GM19455 (cell line): ENCODE results near the gene CACNG6.

Experiments
- ATAC-seq: cut with Tn5 transposase; IDR thresholded peaks from one replicate; pipeline ENCODE4 v1.9.1; 2021; ENCODE audit not compliant: unreplicated experiment

CACNG6 gene

DNA sequence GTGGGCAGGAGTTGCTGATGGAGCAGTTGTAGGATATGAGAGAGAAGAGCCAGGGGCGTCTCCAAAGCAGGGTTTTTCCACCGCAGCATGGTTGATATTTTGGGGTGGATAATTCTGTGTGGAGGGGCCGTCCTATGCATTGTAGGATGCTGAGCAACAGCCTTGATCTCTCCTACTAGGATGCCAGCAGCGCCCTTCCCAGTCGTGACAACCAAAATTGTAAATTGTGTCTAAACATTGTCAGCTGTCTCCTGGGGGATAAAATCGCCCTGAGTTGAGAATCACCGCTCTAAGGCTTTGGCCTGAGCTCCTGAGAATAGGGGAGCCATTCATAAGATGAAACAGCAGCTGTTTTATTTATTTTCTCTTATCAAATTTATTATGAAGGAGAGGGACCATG is 24.5 kb upstream of the CACNG6 start:
- ATAC-seq = no peak

DNA sequence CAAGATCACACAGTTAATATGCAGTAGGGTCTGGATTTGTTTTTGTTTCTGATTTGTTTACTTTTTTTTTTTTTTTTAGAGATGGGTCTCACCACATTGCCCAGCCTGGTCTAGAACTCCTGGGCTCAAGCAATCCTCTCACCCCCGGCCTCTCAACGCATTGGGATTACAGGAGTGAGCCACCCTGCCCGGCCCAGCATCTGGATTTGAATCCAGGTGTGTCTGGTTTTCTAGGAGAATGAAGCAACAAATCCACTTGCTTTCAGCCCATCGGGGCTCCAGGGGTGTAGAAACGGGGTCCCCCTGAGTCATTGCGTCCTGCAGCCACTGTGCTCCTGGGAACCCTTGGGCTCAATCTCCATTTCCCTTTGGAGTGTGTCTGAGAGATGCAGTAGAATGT is 22.1 kb upstream of the CACNG6 start:
- ATAC-seq = no peak

DNA sequence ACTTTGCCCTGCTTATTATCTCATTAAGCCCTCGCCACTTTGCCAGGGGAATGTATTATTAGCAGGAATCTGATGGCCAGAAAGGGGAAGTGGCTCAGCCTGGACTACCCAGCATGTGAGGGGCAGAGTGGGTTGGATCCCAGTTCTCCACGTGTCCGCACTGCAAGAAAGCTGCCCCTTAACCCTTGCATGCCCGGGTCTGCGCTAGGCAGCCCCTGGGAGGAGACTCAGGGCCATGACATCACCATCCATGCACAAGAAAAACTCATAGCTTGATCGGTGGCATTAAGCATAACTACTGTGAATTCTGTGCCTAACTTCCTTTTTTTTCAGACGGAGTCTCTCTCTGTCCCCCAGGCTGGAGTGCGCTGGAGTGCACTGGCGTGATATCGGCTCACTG is 19.8 kb upstream of the CACNG6 start:
- ATAC-seq = no peak

DNA sequence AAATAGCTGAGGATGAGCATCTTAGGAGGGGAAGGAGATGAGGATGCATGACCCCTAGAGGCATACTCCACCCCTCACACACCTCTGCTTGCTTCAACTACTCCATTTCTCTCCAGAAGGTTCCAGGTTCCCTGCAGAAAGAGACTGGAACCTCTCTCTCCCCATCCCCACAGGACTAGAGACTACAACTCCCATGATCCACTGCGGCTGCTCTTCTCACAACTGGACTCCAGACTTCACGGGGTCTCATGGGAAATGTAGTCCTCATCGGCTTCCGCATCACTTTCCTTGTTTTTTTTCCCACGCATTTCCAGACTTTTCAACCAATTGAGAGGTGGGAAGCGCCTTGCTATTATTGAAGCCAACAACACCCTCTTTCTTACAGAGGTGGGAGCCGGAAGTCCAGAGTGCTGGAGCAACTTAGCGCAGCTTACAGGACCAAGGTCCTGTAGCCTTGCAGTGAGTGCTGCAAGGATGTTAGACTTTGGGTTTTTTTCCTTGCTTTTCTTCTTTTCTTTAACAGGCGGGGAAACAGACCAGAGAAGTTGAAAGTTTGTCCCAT is 13.9 kb upstream of the CACNG6 start:
- ATAC-seq = no peak

DNA sequence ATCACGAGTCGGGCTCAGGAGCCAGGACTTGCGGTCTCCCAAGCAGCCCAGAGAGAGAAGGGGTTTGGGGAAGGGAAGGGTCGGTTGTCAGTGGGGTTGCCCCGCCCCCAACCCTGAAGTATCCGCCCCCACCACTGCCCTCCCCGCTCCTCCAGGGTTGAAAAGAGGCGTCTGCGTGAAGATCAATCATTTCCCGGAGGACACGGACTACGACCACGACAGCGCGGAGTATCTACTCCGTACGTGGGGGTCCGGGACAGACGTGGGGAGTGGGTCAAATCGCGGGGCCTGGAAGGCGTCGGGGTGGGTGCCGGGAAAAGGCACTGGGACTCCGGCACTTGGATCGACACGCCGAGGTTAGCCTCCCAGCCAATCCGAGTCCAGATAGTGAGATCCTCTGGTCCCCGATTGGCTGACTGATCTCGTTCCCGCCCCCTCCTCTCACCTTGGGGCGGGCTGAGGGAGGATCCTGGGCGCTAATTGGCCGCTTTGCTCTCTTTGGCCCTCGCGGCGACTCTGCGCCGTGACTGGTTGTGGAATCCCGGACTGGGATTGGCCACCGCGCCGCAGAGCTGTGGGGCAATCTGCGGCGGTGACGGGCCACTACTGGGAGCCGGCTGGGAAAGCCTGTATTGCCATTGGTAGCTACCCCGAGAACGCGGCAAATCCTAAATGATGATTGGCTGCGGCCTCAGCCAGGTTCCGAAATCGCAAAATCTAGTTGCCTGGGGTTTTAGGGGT is 13.3 kb upstream of the CACNG6 start:
- no peak for ATAC-seq

DNA sequence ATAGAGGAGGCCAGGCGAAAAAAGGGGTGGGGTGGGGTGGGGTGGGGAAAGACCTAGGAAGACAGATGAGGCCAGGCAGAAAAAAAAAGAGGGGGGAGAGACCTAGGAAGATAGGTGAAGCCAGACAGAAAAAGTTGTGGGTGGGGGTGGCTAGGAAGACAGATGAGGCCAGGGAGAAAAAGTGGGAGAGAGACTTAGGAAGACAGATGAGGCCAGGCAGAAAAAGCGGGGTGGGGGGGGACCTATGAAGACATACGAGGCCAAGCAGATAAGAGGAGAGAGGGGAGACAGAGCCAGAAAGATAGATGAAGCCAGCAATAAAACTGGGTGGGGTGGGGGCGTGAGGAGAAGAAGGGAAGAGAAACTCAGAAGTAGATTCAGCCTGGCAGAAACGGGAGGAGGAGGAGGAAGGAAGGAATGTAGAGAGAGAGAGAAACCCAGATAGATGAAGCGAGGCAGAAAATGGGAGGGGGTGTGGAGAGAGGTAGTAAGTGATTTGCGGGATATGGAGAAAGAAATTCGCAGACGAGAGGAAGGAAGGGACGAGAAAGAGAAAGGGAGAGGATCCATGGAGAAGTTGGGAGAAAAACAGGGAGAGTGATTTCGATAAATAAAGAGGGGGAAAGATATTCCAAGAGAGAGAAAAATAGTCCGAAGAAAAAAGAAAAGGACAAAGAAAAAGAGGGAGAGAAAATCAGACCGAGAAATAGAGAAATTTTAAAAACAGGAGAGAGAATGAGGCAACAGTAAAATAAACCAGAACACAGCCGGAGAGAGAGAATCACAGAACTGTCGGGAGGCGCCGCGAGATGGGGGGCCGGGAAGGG is 12.2 kb upstream of the CACNG6 start:
- ATAC-seq = no peak

DNA sequence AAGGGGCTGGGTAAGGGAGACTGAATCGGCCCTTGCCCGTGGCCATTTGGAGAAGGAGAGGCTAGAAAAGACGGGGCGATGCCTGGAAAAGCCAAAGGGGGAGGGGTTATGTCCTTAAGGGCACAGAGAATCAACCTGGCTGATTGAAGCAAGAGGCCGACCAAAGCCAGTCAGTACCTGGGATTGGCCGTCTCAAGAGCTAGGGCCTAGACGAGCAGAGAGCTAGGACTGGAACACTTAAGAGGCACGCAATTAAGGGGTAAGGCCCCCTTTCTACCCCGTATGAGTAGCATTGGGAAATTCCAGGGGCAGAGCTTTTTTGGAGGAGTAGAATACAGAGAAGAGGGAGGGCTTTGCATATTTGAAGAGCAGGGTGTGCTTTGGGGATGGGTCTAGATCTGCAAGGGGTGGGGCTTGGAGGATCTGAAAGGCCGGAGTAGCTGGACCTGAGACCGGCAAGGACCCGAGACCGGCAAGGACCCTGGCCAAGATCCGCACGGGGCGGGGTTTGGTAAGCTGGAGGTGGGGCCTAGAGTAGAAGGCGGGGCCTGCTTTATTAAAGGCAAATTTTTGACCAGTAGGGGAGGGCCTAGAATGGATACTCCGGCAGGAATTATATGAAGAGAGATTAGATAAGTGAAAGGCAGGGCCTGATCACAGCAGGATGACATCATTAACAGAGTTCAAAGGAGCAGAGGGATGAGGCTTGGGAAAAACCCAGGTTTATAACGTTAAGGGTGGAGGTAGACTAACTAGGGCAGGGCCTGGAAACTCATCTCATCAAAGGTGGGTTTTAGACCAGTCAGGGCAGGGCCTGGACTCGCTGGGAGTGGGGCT is 10.7 kb upstream of the CACNG6 start:
- no peak for ATAC-seq

DNA sequence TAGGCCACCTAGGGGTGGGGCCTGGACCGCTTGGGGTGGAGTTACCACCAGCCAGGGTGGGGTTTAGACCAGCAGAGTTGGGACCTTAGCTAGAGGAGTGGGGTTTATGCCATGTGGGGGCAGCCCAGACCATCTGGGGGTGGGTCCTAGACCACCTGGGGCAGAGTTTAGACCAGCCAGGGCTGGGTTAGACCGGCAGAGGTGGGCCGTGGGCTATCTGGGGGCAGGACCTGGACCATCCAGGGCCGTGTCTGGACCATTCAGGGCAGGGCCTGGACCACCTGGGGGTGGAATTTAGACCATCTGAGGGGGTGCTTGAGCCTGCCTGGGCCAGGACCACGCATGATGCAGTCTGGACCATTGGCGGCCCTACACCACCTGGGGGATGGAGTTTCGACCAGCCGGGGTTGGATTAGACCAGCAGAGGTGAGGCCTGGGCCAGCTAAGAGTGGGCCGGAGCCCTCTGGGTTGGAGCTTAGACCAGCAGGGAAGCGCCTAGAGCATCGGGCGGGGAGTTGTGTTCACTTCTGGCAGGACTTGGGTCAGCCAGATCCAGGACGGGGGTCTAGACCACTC is 10.0 kb upstream of the CACNG6 start:
- ATAC-seq = no peak

DNA sequence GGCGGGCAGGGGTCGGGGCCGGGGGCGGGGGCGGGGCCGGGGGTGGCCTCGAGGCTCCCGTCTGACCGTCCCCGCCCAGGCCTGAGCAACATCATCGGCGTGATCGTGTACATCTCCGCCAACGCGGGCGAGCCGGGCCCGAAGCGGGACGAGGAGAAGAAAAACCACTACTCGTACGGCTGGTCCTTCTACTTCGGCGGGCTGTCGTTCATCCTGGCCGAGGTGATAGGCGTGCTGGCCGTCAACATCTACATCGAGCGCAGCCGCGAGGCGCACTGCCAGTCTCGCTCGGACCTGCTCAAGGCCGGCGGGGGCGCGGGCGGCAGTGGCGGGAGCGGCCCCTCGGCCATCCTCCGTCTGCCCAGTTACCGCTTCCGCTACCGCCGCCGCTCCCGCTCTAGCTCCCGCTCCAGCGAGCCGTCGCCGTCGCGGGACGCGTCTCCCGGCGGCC is 9.4 kb upstream of the CACNG6 start:
- no peak for ATAC-seq

DNA sequence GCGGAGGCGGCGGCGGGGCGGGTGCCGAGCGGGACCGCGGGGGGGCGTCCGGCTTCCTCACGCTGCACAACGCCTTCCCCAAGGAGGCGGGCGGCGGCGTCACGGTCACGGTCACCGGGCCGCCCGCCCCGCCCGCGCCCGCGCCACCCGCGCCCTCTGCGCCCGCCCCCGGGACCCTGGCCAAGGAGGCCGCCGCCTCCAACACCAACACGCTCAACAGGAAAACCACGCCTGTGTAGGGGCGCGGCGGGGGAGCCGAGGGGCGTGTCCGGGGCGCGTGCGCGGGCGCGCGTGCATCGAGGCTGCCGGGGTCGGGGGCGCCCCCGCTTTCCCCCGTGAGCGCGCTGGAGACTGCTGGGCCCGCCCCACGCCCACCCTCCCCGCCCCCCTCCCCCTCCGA is 8.8 kb upstream of the CACNG6 start:
- no peak for ATAC-seq

DNA sequence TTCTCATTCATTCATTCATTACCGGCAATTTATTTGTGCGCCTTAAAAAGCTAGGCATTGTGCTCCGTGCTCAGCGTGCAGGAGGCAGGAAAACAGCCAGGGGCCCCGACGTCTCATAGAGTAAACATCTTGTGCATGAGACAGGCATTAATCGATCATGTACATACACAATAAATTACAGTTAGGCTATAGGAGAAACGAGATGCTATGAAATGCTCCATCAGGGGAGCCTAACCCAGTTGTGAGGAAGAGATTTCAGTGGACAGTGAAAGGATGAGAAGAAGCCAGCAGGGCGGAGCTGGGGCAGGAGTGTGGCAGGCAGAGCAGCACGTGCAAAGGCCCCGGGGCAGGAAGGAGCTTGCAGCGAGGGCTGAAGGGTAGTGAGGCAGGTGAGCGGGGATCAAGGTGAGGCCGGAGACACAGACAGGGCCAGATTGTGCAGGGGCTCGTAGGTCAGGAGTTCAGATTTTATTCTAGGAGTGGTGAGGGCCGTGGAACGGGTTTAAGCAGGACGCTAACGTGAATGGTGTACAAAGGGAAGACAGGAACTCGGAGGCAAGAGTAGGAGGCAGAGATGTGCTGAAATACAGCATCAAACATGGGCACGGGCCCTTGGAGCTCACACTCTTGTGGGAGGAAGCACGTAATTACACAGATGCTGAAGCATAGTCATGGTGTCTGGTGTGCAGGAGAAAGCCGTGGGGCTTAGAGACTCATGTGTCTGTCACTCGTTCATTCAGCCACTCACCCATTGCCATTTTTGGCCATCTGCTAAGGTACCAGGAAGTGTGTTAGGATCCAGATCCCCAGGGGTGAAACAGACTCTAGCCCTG is 7.8 kb upstream of the CACNG6 start:
- ATAC-seq = no peak

DNA sequence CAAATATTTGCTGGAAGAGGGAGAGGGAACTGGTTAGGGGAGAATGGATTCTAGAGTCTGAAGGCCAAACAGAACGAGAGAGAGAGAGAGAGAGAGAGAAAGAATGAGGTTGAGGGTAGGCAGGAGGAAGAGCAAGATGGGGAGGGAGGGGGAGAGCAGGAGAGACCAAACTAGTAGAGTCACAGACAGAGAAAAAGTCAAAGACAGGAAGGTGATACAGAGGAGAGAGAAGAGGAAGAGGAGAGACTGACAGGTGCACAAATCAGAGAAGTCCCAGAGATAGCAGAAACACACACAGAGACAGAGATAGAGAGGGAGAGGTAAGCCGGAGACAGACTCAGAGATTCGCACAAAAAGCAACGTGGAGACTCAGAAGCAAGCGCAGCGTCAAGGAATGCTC is 5.6 kb upstream of the CACNG6 start:
- ATAC-seq = no peak

DNA sequence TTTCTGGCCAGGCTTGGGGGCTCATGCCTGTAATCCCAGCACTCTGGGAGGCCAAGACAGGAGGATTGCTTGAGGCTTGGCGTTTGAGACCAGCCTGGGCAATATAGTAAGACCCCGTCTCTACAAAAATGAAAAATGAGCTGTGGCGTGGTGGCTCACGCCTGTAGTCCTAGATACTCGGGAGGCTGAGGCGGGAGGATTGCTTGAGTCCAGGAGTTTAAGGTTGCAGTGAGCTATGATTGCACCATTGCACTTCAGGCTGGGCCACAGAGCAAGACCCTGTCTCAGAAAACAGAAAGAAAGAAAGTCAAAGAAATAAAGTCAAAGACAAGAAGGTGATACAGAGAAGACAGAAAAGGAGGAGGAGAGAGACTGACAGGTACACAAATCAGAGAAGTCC is 2.5 kb upstream of the CACNG6 start:
- no peak for ATAC-seq

DNA sequence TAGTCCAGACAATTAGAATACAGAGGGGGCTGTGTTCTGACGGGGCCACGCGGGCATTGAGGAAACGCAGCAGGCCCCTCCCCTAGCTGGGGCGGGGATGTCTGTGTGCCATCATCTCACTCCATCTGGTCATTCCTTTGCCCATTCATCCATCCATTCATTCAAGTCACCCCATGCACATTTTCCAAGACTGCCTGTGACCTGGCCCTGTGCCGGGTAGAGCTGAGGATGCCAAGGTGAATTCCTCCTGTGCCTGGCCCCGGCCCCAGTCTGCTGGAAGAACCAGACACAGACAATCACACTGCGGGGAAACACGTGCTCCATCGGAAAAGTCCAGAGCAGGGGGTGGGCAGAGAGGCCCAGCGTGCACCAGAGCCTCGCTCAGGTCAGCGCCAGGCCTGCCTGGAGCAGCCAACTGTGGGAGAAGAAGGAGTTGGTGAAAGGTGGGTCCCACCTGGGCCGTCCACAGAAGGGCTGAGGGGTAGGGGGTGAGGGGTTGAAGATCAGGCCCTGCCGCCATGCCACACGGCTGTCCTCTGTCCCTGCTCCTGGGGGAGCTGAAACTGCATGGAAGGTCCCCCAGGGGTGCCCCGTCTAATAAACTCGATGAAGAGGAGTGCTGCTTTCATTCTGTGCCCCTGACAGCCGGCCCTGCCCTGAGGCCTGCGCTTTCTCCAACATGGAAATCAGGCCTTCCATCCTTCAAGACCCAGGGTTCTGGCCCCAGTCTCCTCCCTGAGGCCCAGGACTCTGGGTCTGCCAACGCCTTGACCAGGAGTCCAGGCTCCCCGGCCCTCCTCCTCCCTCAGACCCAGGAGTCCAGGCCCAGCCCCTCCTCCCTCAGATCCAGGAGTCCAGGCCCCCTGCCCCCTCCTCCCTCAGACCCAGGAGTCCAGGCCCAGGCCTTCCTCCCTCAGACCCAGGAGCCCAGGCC is 1.6 kb upstream of the CACNG6 start:
- no peak for ATAC-seq

DNA sequence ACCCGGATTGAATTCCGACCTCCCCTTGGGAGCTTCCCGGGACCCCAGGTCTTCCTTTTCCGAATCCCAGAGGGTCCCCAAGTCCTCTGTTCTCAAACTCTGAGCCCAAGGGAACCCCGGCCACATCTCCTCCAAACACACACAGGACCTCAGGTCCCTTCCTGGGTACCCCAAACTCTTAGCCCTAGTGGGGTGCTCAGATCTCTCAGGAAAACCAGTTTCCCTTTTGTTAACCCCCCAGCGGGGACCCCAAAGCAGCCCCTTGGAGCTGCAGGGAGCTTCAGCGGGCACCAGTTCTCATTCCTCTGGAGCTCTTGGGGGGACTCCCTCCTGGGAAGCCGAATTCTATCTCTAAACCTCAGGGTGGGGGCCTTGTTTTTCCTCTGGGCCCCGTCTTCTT is 774 bp downstream of the CACNG6 start:
- ATAC-seq = no peak

DNA sequence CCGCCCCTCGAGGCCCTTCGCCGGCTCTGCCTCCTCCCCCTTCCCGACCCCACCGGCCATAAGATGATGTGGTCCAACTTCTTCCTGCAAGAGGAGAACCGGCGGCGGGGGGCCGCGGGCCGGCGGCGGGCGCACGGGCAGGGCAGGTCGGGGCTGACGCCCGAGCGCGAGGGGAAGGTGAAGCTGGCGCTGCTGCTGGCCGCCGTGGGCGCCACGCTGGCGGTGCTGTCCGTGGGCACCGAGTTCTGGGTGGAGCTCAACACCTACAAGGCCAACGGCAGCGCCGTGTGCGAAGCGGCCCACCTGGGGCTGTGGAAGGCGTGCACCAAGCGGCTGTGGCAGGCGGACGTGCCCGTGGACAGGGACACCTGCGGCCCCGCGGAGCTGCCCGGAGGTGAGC is 1.4 kb downstream of the CACNG6 start:
- ATAC-seq = no peak

DNA sequence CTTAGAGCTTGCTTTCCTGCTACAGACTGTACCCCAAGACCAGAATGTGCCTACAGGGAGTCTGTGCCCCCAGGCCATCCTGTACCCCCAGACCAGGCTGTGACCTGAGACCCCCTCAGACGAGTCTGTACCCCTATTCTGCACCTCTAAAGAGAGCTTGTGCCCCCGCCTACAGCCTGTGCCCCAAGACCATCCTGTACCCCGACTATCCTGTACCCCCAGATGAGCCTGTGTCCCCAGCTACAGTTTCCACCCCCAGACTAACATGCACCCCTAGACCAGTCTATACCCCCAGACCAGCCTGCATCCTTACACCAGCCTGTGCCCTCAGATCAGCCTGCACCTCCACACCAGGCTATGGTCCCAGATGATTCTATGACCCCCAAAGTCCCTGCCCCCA is 2.0 kb downstream of the CACNG6 start:
- no peak for ATAC-seq

DNA sequence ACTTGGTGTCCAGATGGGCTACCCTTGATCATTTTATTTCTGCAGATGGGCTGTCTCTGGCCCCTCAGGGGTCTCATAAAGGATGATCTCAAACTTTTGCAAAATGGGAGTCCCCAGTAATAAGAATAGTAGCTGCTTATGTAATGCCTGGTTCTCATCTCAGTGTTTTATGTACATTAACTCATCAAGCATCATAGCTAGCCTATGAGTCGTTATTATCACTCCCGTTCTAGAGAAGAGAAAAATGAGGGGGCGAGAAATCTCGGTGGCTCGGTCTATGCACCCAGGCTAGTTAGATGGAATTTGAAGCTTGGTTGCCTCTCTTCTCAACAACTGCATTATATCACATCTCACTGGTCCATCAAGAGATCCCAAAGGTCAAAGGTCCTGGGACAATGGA is 3.4 kb downstream of the CACNG6 start:
- ATAC-seq = no peak

DNA sequence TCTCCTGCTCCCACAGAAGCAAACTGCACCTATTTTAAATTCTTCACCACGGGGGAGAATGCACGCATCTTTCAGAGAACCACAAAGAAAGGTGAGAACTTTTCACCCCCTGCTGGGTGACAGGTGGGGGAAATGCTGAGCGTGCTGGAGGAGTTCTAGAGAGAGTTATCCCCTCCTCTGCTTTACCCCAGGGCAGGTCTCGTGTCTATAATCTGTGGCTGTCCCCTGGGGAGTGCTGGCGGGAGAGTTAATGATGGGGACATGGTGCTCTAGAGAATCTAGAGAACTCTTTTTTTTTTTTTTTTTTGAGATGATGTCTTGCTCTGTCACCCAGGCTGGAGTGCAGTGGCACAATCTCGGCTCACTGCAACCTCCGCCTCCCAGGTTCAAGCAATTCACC is 6.8 kb downstream of the CACNG6 start:
- no peak for ATAC-seq
